Adrenal gland (tissue), 5 donors: ENCODE data around the gene HERC5.

ENCODE experiments used
- CTCF ChIP-seq, 6 experiments: fragments of 450-650 bp in 4 of 6; fragments of 200-600 bp in 2 of 6; sonication (generic) in 1 of 6; IDR thresholded peaks; 1 replicate in 5 of 6; 2 replicates in 1 of 6; pipeline versions ENCODE4 v1.5.1 to v1.8.0; 2016 to 2021; ENCODE audit warnings: antibody characterized with exemption in 6 of 6, mild to moderate bottlenecking in 2 of 6, moderate library complexity in 1 of 6
- POLR2A ChIP-seq, 2 donors: fragments of 450-650 bp; IDR thresholded peaks; one replicate each; pipeline ENCODE4 v1.6.1; 2017; ENCODE audit warnings: antibody characterized with exemption in 2 of 2, mild to moderate bottlenecking in 2 of 2, moderate library complexity in 1 of 2
- donor health status: DM: no; HTN: no; CAD: no.

GRCh38 chr4:88458104-88458740, 1.3 kb downstream of the HERC5 start:
- TF ChIP-seq CTCF (IDR thresholded peaks at IDR 0.05) (no peak), POLR2A (IDR thresholded peaks at IDR 0.05) (no peak)
